Stimulated activated CD8-positive, alpha-beta memory T cell treated with anti-CD3 and anti-CD28 coated beads, Interleukin-15, amount 100 ng/mL, for 1 hour (primary cell): Measurements from ENCODE around the gene PTPRJ.

ENCODE experiments used
- DNase-seq: peaks from one replicate; pipeline ENCODE4 v3.0.0-alpha.2; 2020; ENCODE audit warnings: low read depth

The PTPRJ gene

DNA sequence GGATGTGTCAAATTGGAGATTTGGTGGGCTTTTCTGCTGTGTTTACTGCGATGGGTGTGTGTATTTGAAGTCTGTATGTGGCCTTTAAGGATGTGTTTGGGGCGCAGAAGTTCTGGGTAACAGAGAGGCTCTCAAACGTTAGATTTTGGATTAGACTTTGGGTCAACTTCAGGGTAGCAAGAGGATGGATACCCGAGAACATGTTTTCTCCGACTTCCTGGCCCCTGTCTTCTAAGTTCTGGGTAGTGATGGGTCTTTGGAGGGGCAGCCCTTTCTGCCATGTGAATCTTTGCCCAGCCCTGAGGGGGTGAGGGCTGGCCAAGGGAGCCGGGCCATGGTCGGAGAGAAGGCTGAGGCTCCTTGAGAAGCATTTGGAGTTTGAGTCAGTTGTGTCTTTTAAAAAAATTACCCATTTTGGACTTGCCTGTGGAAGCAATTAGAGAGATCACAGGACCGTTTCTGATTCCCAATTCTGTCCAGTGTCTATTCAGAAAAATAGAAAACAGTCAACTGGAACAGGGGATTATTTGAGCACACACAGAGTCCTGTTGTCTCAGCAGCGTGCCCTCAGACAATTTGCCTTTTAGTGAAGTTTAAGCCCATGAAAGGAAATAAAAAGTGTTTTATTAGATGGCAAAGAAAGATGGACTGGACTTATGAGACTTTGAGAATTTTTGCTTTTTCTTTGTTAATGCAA is 114.4 kb downstream of the PTPRJ start:
- DNase-seq, result no peak

DNA sequence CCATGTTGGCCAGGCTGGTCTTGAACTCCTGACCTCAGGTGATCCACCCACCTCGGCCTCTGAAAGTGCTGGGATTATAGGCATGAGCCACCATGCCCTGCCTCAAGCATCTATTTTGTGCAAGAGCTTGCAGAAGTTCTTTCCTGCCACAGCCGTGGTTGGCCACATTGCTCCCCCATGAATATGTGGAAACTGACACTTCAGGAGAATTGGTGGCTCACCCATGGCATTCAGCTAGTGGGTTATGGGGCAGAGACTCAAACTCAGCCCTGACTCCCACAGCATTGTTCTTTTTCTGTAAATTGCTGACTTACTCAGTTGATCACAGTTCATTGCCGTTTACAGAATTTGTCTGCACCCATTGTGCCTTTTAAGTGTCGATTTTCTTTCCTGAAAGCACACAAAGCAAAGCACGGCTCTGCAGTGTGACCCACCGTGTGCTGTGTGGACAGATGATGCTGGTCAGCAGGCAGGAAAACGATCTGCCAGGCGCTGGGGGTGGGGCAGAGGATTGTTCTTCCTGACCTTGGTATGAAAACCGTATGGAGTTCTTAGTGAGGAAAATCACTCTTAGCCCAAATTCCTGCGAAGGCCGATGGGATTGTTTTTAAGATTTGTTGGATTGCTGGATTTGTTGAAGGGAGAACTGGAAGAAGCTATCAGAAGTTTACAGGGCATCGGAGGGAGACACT is 115.6 kb downstream of the PTPRJ start:
- no peak for DNase-seq

DNA sequence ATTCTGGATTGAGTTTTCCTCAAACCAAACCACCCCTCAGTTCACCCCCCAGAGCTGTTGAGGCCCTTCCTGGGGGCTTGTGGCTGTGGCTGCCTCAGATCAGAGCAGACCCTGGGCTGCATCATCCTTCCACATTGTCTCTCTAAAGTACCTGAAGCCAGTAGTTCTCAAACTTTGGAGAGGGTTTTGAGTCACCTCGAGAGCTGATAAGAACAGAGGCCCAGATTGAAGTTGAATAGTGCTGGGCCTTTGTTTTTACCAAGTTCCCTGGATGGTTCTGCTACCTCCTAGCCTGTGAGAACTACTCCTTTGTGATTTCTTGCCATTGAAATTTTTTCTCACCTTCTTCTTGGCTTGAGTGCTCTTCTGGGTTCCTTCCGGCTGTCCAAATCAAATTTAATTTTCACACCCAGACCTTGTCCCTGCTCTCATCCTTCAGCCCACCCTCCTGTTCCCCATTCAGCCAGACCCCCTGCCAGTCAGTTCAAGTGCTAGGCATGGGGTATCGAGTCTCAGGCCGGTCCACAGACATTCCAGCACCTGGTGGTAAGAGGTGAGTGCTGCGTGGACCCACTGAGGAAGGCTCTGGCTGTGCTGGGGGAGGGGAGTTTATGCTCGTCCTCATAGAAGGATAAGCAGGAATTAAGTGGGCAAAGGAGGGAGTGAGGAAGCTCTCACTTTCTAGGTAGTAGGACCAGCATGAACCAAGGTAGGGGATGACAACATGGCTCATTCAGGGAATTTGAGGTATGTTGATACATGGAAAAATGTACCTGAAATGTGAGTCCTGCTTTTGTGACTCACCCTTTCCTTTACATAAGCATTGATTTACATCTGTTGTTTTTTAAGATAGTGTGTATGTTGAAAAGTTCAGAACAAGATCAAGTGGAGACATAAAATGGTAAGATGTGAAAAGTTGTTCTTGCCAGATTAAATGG is 116.5 kb downstream of the PTPRJ start:
- no peak for DNase-seq

DNA sequence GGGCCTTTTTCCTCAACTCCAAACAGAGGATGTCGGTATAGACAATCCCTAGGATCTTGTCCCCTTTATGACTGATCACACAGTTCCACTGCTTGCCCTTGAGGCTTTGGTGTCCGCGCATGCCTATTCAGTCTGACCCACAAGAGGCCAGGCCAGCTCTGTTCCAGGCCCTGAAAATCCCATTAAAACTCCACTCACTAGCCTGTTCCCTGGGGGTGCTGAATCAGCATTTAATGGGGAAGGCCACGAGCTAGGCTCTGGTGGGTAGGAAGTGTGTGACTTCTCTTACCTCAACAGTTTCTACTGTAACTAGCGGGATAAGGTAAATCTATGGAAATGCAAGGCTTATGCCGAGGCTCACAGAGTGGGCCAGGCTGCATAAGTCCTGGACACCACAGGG is 117.7 kb downstream of the PTPRJ start:
- DNase-seq, result no peak

DNA sequence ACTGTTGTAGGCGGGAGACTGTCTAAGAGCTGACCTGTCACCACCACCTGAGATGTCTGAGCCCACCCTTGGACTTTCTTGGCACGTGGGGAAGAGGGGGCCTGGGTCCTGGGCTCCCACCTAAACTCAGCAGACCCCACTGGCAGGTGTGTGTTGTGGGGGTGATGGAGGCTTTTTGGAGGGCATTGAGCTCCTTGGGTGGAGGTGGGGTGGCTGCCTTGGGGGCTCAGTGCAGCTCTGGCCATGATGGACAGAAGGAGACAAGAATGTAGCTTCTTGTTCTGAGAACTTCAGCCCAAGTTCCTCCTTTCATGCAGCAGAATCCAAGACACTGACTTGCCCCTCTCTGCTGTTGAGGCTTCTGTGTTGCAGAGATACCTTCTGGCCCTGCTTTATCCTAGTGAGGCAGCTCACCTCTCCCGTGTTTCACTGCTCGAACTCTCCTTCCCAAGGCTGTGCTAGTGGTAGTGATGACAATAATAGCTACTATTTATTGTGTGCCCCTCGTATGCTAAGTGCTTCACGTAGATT is 119.6 kb downstream of the PTPRJ start:
- DNase-seq, result no peak

DNA sequence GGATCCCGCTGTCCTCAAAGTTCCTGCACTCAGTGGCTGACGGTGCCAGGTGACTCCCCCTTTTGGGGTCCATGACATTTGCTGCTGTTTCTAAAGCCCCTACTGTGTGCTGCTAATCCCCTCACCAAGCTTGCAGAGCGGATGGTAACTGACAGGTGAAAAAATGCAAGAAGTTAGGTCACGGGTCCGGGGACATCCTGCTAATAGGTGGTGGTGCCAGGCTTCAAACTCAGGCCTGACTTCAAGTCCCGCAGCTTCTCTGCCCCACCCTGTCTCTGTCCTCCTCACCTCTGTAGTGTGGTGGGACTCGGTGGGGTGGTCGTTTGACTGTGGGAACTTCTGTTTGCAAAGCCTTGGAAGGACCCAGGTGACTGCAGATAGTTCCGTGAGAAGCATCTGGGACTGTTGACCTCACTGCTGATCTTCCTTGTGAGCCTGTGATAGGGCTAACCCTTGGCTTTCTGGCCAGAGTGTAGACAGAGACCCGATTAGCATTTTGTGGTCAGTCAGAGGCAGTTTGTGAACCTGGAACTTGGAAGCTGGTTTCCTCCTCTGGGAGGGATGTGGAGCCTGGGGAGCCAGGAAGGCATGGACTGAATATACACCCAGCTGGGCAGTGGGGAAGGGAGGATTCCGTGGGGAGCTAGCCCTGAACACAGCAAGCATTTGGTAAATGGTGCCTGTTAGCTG is 120.8 kb downstream of the PTPRJ start:
- DNase-seq, result no peak

DNA sequence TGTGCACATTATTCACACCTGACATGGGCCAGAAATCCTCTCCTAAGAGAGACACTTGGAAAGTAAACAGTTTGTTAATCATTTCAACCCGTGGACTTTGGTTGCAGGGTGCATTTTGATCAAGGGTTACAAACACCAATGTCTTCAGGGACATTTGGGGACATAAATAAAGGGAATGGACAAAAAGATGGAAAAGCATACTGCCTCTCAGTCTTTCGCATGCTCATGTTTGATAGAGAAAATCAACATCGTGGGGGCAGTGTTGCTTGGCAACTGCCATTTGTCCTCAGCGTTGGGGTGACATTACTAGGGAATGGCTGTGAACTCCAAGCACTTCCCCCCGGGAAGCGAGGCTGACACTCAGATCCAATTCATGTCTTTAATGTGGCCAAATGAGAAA is 121.6 kb downstream of the PTPRJ start:
- no peak for DNase-seq

DNA sequence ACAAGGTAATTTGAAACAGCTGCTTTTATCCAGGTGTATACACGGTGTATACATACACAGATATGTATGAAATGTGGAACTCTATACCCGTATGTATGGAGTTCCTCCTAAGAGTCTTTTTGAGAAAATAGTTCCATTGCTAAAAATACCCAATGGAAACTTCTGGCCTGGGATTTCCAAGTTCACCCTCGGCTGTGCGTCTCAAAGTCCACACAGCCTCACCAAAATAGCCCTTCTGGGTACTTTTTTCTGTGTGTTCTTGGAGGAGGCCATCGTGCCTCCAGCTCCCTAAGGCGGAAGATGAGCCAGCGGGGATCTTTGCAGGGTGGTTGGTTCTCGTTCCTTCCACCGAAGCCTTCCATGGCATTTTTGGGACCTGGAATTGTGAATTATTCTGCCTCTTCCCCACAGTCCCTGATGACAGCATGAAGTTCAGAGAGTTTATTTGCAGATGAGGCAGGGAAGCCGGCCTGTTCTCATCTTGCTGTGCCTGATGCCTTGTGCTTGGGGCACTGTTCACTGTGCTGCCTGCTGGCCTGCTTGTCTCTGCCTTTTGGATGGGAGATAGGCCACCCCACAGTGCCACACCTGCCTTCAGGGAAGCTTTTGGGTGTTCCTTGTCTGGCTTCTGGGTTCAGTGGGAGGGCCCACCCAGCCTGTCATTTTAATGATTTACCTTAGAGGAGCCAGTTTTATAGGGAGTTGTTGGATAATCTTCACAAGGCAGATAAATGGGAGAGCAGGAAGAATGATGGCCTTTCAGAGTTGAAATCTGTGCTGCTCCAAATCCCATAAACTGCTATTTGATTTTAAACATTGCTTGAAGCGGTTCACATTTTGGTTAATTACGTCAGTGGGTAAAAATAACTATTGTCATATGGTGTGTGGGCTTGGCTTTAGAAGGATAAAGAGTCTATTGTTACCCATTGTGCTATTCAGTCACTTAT is 123.5 kb downstream of the PTPRJ start:
- no peak for DNase-seq

DNA sequence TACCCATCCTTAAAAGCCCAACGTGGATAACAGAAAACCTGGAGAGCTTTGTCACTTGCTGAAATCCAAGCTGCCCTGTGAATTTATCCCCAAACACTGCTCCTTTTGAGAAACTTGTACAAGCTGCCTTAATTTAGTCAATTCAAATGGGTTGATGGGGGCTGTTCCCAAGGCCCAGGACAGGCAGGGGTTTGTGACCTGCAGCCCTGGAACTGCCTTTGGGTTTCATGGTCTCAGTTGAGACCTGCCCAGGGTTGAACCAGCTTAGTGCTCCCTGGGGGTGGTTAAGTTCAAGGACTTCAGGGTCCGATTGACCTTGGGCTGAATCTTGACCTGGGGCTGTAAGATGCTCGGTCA is 124.2 kb downstream of the PTPRJ start:
- no peak for DNase-seq

DNA sequence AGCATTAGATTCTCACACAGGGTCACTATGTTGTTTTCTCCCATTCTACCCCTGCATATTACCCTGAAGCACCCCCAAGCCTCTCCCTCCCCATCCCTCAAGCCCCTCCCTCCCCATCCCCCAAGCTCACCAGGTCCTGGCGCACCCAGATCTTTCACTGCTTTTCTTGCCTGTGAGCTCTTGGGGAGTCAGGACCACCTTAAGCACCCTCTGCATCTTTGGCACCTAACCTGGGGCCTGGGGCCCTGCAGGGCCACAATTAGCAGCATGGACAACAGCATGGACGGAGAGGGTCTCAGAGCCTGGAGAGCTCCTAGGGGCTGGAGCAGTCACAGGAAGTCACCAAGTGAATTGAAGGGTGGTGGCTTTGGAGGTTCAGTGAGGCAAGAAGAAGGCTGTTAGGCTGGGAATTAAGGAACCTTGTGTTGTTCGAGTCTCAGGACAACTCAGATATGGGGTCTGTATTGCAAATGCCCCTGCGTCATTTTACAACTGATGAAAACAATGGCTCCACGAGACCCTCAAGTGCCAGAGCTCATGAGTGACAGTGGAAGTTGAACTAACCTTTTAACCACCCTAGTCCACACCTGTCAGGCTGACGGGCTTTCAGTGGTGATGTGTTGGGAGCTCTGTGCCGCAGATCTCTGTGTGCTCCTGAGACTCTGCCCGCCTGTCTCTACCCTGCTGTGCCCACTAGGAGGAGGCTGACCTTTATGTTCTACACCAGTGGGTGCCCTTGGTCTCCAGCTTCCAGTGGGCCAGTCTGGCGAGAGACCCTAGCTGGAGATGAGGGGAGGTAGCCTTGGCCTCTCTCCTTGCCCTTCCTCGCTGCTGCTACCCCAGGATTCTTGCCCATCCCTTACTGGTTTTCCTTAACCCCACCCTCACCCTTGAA is 125.0 kb downstream of the PTPRJ start:
- no peak for DNase-seq

DNA sequence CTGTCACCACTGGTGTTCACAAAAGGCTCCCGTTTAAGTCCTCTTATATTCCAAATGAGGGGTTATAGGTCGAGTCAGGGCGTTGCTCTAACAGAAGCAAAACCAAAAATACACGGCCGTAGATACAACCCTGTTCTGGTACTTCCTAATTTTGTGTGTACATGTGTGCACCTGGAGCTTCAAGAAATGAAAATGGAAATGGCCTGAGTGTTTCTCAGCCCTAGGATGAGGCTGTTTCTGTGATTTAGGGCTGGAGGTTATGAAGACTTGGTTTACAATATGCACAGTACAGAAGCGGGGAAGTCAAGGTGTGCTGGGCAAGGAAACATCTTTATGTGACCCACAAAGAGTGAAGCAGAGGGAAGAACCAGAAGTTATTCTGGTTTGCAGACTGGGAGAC is 125.8 kb downstream of the PTPRJ start:
- DNase-seq, result no peak

DNA sequence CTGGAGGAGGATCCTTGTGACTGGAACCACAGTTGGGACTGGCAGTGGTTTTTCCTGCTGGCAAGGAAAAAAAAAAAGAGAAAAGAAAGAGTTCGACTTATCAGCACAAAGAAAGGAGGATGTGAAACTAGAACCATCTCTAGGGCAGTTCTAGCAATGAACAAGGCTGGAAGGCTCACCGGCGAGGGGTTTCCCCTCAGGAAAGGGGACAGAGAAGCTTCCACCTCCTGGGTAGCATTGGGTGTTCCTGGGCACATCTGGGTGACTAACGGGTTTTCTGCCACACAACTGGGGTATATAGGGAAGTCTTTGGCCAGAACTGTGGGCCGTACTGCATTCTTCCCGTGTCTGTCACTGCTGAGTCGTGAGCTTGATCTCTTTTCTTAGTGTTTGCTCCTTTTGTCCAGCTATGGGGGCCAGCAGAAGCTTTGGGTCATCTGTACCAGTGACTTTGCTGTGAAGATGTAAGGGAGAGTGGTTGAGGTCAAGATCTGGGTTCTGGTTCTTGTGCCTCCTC is 126.9 kb downstream of the PTPRJ start:
- DNase-seq, result no peak

DNA sequence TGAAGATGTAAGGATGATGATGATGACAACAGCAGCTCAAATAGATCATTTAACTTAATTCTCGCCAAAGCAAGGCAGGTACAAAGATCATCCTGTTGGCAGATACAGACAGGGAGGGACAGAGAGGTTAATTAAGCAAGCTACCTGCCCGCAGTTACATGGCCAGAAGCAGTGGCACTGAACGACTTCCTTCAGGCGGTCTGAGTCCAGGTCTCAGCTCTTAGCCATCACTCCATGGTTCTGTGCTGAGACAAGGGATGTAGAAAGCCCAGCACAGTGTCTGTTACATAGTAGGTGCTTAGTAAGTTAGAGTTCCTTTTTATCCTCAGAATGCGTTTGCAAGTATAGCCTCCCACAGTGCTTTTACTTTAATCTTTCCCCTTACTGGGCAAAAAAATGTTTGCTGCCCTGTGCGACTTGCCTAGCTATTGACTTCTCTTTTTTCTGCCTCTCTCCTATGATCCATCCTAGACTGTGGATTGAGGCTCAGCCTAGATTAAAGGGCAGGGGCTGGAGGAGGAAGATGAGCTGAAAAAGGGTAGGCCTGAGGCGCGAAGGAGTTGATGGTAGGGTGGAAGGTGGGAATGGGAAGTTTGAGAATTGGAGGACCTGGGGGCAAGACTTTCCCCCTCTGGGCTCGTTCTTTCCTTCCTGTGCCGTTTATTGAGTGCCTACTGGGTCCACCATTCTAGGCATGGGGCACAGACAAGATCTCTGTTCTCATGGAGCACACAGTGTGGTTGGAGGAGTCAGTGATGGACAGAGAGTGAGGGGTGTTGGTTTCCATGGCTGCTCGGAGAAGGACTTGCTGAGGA is 128.1 kb downstream of the PTPRJ start:
- DNase-seq, result no peak

DNA sequence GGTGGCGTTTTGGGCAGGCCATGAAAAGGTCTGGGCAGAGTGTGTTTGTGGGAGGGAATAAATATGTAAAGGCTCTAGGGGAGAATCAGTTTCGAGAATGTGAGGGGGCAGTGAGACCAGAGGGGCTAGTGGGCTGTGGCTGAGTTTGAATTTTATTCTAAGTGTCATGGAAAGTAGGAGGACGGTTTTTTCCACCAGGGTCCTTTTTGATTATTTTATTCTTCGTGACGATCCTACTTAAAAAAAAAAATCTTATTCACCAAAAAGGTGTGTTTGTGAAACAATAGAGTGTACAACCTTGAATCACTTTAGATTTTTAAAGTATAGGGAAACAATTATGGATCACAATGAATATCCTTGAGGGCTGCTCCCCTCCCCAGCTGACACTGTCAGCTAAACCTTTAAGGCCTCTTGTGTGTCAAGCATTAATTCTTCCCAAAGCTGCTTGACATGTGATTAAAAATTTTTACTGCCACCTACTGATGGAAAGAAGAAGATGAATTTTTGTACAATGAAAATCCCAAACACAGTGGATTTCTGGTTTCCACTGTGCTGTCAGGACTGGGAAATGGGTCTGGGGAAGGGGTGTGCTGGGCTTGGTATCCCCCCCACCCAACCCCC is 128.8 kb downstream of the PTPRJ start:
- no peak for DNase-seq

DNA sequence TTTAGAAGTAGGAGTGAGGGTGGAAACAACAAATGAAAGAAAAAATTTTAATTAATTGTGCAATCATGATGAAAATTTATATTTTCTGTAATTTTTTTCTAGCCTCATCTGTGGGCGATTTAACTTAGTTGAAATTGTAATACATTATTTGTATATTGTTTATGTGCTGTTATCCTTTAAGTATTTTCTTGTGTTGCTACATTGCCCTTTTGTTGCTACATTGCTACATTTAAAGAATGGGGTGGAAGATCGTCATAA is 130.1 kb downstream of the PTPRJ start:
- no peak for DNase-seq

DNA sequence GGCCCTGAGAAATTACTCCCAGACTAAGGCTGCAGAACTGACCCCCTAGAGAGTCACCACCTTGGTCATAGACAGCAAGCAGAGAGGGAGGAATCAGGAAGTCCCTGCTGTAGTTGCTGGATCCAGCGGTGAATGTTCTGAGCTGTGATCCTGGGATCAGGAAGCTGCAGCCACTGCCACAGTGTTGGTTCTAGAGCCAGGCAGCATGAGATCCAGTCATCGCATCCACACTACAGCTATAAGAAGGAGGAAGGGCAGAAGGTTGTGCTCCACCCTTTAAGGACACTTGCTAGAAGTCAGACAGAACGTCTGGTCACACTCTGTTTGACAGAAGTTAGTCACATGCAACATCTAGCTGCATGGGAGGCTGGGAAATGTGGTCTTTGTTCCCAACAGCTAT is 131.5 kb downstream of the PTPRJ start:
- DNase-seq, result no peak

DNA sequence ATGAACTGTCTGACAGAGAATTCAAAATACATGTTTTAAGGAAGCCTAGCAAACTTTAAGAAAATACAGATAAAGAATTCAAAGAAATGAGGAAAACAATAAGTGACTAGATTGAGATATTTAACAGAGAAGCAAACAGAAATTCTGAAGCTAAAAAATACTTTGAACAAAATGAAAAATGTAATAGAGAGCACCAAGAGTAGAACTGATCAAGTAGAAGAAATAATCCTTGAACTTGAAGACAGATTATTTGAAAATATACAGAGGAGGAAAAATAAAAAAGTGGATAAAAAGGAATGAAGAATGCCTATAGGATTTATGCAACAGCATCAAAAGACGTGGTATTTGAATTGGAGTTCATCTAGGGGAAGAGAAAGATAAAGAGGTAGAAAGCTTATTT is 134.4 kb downstream of the PTPRJ start:
- DNase-seq, result no peak

DNA sequence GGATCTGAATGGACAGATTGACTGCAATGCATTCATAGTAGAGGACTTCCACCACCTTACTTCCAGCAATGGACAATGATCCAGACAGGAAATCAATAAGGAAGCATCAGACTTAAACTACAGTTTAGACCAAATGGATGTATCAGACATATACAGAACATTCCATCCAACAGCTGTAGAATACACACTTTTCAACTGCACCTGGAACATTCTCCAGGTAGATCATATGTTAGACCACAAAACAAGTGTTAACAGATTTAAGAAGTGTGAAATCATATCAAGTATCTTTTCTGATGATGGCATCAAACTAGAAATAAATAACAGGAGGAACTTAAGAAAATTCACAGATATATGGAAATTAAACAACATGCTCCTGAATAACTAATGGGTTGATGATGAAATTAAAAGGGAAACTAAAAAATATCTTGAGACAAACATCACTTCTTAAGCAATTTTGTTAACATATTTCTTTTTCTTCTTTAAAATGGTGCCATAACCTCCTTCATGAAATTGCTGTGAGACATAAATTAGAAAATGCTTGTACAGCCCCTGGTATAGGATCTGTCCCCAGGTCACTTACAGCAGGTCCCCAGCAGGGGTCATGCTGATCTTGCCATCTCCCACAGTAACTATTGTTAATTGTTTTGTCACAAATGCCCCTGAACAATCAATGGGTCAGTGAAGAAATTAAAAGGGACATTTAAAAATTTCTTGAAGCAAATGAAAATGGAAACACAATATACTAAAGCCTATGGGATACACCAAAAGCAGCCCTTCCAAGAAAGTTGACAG is 136.3 kb downstream of the PTPRJ start:
- DNase-seq, result no peak
